Fibroblast of skin of left quadriceps (primary cell): ENCODE measurements around the gene KIRREL3.
A peak's percentile ranks its signal among the peaks of the same experiment; 100 is the strongest.

Experiments used
- DNase-seq, 2 experiments: peaks; one replicate each; pipeline ENCODE4 v3.0.0-alpha.2; 2013; ENCODE audit warnings: low read depth in 2 of 2

Gene KIRREL3

DNA sequence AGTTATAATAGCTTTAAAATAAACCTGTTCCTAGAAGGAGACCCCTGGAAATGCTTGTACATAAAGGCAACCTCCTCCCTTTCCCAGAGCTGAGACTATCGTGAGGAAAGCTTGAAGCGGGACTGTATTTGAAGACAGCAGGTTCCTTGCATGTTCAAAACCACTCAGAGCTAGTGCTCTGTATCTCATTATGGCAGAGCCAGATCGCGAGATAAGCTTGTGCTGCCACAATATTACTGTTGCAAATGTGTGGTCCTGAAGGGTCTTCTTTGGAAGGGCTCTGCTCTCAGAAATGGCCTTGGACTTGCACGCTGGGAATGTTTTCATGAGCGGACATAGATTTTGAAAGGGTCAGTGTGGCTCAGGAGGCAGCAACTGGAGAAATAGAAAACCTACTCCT lies 168.2 kb downstream of the KIRREL3 start:
- no peak for DNase-seq

DNA sequence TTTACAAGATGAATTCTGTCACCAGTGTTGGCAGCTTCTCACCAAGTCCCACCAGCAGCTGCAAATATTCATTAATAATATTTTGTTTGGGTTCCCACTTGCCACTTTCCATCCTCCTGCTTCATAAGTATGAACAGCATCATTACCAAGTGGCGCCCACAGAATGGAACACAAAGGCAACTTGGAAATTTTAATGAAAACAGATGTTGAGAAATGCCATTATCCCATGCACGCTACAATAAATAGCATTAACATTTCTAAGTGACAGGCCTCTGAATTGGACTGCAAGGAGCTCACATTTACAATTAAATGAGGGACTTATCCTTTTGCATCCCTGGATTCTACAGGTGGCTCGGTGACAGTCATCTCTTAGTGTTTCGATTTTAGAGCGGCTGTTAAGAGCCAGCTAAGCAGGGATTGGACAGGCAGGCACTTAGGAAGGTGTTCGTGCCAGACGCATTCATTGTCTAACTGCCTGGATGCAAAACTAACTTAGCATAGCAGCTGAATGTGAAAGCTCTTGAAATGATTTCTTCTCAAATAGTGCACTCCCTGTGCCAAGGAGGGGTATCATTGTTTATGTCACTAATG lies 170.3 kb downstream of the KIRREL3 start:
- DNase-seq, result no peak

DNA sequence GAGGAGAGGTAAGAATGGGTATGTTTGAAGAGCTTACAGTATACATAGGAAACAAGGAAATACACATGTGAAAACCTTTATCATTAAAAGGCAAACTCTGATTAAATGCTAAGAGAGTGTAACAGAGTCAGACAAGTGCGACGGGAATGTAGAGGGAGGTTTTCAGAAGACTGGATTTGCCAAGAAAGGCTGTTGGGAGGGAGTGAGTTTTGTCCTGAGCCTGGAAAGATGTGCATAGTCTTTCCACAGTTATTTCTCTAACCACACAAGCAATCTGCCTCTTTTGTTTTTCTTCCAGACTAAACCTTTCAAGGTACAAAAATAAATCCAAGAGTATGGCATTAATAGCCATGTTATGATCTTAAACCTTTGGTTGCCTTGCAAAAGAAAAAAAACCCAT lies 170.9 kb downstream of the KIRREL3 start:
- DNase-seq, result no peak

DNA sequence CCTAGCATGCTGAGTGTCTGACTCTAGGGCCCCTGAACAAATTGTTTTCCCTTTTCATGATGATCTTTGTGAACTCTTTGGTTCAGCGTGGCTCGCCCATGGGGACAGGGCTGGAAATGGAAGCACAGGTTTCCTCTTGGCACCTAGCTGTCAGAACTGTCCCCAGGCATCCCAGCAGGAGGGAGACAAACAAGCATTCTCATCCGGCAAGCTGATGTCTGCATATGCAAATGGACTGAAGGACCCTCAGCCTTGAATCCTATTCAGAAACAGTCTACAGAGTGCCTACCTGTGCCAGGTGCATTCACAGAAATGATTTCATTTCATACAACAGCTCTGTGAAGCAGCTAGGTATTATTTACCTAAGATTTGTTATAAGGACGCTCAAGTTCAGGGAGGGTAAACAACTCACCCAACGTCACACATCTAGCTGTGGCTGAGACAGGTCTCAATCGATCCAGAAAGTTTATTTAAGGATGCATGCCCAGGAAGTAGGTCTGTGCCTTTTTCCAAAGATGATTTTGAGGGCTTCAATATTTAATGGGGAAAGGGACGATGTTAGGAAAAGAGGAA lies 176.4 kb downstream of the KIRREL3 start:
- no peak for DNase-seq

DNA sequence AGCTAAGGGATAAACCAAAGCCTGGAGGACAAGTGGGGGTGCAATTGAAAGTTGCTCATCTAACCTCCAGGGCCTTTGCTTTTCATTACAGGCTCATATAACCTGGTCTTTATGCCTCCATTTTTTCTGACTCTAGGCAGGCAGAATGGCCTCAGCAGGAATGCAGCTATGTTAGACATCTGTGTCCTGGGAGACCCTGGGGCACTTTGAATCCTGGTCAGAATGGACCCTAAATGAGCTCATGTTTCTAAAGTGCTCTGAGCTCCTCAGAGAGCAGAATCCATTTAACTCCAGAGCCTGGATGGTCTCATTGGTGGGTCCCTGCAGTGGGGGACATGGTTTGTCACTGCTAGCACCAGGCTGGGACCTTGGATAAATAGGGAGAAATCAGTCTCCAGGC lies 177.3 kb downstream of the KIRREL3 start:
- no peak for DNase-seq

DNA sequence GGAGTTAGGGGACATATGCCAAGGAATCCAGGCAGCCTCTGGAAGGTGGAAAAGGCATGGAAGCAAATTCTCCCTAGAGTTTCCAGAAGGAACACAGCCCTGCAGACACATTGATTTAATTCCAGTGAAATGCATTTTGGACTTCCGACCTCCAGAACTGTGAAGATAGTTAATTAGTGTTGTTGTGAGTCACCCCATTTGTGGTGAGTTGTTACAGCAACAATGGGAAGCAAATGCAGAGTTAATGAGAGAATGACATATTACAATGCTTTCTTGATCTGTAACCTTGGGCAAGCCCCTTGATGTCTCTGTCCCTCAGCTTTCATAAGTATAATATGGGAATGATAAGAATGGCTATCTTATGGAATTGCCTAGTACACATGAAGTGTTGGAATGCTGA lies 178.7 kb downstream of the KIRREL3 start:
- DNase-seq, result no peak

DNA sequence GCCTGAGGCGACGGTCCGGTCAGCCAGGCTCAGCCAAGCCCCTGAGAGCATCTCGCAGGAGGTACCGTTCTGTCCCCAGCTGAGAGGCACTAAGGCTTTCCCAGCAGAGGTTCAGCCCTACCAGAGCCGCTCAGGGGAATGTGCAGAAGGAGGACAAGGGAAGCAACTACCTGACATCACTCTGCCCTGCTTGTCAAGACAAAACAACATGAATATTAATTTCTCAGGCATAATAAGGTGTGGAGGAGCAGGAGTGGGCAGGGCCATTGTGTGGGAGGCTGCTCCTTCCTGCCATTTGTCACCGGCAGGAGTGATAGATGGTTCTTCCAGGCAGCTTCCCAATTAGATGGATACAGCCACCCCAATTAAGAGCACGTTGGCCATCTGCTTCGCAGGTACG lies 181.4 kb downstream of the KIRREL3 start:
- DNase-seq, result no peak

DNA sequence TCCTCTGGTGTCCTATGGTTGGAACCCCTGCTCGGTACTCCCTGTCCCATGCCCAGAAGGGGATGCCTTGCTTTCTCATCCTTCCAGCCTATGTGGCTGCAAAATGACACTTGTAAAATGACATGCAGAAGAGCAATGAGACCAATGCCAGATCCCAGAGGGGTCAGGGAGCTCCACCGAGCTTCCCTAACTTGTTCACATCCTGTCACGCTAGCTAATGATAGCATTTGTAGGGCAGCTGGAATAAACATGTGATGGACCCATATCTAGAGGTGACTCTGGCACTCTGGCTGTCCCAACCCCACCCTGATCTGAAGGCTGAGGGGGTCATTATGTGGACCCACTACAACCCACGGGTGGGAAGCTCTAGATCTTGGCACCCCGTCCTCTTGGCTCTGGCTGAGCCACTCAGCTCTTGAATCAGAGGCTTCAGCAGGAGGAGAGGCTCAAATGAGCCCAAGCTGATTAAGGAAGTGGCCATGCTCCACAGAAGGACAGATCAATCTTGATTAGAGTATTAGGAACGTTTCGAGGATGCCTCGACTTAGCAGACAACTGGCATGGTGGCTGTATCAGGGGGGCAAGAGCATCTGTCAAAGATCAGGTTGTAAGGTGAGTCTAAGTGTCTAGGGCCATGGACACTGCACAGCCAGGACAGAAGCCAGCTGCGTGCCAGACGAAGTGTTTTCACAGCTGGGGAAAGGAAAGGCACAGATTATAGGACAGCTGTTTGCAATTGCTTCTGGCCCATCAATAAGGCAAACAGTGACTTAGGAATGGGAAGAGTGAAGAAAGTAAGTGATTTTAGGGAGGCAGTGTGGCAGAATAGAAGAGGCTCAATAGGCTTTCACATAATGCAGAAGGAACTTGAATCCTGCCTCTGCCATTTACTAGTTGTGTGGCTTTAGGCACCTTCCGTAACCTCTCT lies 182.8 kb downstream of the KIRREL3 start:
- peak in 1 of 2 experiments; percentile 24 for DNase-seq

DNA sequence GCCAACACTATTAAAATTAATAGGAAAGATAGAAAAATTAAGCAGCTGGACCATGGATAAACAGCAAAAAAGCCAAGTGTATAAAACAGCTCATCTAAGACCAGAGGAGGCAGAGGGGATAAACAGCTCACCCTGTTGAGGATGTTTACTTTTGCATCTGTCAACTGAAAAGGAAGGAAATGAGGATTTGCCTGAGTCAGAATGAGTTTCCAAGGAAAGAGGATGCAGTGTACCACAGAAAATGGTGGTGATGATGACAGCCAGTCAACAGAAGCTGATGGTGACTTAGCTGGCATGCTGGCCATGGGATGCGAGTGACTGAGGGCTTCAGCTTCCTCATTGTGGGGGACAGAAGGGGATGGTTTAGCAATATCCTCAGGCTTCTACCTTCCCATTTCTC lies 183.5 kb downstream of the KIRREL3 start:
- DNase-seq, result no peak

DNA sequence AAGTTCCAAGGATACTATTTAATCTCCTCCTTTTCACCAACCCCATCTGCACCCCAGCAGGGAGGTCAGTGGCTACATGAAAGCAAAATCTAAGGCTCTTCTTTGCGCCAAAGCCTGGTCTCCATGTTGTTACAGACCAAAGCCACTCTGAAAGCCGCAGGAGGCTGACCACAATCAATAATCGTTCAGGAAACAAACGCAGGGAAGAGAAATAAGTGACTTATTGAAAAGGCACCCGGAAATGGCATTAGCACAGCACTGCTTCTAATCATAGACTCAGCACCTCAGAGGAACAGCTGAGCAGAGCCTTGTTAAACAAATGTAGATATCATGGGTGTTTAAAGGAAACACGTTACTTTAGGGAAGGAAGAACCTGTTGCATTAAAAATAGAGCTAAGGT lies 183.9 kb downstream of the KIRREL3 start:
- no peak for DNase-seq

DNA sequence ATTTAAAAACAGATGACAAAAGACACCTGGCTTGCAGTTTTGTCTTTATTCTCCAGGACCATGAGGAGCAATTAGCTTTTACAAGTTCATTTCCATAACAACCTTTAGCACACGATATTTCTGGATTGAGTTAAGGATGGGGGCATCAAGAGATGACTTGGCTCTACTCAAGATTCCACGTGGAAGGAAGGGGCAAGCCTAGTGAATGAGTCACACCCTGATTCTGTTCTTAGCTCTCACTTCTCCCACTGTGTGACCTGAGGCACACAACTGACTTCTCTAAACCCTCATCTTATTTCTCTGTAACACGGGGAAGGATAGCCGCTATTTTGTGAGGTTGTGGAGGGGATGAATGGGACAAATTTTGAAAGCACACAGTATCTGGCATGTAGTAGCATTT lies 185.5 kb downstream of the KIRREL3 start:
- no peak for DNase-seq

DNA sequence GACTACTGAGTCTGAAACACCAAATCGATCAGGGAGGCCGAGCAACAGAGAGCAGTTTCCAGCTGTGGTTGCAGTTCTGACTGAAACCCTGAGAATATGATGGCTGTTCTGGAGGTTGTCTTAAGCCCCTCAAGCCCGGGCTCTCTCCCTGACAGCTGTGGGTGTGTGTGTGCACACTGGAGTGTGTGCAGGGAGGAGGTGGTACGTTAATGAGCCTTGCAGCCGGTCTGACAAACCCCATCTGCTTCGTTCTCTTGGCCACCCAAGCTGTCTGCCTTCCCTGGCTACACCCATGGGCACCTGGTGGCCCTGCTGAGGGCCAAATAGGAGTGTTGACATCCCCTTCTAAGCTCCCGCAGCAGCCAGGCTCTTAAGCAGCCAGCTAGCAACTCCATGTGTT lies 189.8 kb downstream of the KIRREL3 start:
- DNase-seq, result no peak

DNA sequence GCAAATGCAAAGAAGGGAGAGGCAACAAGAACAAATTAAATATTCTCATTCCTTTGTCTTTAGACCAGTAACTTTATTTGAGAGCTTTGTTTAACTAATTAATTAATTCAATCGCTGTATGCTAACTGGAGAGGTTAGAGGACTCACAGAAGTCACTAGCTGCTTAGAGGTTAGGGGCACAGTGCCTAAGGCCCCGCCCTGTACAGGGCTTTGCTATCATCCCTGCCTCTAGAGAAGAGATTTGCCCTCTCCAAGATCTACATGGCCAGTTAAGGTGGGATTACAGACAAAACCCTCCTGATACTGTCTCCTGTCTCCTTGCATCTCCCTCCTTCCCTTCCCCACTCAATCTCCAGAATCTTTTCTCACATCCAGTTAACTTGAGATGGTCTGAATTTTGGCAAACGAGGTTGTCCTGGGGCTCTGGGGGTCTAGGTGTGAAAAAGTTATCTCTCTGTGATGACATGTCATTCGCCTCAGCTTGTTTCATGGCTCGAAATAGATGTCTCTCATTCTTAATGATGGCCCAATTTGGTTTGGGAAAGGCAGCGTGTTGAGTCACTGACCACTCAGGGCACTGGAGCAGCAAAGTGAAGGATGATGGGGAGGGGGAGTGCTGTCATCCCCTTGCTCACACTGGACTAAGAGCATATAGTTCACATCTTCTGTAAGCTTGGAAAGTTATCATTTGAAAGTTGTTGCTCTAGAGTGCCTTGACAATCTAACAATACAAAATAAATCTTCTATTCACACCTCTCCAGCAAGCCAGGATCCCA lies 190.9 kb downstream of the KIRREL3 start:
- no peak for DNase-seq

DNA sequence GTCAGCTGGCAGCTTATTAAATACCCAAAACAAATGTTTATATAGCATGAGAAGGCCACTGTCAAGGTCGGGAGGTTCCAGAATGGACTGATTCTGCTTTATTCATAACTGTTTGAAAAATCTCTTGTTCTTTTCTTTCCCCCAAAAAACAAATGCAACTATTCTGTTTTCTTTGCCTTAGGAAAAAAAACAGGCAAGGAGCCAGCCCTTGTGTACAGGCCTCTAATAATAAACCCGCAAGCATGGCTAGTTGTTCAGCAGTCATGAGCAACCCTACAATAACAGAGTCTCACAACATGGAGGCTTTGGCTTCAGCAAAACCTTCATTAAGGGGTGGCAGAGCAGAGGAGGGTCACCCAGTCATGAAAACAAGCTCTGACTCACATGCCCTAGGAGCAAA lies 191.7 kb downstream of the KIRREL3 start:
- no peak for DNase-seq

DNA sequence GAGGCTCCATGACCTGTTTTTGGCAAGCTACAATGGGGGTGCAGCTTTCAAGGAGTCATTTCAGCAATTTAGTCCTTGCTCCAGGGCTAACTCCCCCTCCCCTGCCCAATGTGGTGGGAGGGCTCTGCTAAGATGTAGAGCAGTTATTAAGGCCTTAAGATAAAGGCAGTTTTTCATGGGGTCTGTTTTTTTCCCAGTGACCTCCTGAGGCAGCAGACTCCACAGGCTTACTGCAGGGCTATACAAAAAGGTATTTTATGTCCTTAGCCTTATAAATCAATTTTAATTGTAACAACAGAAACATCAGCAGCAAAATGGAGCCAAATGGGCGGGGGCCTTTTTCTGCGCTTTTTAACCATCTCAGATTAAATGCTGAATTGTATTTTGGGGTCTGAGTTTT lies 192.3 kb downstream of the KIRREL3 start:
- DNase-seq, result no peak

DNA sequence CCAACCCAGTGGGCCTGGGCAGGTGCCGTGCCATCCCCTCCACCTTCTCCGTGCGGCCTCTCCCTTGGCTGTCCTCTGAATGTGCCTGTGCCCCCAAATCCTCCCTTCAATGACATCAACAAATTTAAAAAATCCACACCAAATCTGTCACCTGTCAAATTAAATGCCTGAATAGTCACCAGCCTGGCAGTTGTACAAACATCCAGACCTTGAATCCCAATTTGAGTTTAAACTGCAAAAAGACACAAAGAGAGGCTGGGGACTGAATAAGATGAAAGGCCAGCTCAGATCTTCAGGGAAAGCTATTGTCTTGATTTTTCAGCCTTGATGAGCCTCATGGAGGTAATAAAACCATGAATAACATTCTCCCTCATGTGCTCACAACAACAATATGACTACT lies 194.7 kb downstream of the KIRREL3 start:
- DNase-seq, result no peak

DNA sequence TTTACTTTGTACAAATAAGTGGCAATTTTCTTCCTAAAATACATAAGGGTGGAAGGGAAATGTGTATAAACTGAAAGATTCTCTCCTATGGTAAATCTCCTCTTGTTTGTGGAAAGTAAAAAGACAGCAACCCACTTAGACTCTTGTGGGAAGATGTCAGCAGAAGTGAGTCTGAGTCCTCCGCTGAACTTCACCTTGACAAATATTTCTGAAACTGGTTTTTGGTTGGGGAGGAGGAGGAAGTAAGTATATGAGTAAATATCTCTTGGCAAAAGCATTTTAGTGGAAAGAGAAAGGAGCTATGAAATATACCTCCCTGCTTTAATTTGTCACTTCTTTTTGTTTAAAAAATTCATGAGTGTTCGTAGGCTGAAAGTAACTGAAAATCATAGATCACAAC lies 196.2 kb downstream of the KIRREL3 start:
- no peak for DNase-seq

DNA sequence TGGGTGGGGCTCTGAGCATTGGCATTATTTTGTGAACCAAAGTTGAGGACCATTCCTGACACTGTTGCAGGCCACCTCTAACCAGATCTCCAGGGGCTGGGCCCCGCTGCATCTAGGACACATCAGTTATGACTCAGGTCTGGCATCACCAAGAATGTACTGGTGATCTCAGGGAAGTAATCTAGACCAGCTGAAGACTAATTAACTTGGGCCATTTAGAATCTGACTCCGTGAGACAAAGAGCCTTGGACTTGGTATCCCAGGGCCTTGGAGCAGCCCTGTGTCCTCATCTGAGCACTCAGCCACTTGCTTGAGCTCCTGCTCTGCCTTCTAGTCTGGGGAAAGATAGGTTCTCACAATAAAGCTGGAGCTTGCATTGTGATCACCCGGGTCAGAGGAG lies 200.6 kb downstream of the KIRREL3 start:
- DNase-seq, result no peak

DNA sequence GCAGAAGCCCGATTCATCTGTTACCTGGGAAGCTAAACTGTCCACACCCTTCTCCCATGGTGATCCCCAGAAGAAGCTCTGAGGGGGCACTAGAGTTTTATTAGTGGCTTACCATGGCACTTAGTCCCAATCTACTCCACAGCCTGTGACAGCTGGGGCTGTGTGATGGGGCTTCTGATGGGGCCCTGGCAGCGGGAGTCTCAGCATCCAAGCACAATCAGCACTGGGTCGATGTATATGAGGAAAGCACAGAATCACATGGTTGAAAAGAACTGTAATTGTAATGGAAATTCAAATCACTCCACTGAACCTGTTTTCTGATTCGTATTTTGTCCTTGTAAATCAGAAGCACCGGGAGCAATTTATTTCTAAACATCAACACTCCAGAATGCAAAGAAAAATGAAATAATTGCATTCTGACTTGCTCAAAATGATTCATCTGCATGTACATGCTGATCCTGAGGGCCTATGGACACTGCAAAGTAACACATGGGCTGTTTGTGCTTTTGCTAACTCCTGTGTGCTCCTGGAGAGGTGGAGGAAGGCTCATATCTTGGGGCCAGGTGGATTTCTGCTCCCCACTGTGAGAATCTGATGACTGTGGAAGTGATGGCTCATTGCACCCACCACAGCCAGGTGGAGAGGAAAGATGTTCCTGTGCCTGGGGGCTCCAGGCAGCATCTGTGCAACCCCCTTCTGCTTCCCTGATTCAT lies 203.0 kb downstream of the KIRREL3 start:
- DNase-seq, result no peak

DNA sequence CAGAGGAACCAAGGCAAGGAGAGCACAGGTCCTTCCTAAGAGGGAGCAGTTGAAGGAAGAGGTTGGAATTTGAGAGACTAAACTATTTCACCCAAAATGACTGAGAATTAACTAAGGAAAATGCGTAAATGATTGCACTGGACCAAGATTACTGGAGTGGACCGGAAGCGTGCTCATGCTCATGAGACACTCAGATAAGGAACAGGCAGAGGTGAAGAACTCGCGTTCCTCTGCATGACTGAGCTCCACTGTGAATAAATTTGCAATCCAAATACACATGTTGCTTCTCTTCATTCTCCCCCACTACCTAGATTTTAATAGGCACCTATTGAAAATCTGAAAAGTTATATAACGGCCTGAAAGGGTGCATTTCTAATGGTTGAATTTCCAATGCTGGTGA lies 207.0 kb downstream of the KIRREL3 start:
- DNase-seq, result no peak

DNA sequence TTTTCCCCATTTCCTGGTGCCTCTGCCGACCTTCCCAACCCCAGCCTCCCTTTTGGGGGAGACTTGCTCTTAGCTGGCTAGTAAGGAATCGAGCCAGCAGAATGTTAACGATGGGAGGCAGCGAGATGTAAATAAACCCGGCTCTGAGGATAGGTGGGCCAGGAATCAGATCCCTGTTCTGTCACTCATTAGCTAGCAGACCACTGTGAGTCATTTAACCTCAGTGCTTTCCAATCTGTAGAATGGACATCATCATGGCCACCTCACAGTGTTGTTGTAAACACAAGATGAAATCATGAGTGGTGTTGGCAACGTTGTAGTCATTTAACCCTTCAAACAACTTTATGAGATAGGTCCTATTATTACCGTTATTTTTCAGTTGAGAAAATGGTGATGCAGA lies 208.6 kb downstream of the KIRREL3 start:
- no peak for DNase-seq

DNA sequence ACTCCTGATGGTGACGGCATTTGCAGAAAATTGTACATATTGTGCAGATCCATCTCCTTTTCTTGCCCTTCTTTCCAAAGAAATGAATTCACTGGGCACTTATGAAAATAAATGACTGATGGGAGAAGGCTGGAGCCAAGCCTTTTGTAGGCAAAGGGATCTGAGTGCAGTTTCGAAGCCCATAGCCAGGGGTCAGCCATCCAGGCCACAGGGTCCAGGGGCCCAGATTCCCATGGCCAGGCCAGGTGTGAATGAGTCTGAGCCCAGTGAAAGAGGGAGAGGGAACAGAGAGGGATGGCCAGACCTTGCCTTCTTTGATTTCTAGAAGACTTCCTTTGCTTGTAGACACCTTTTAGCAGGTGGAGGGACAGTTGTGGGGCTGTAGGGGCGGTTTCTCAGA lies 209.1 kb downstream of the KIRREL3 start:
- no peak for DNase-seq
